RPMI8226 (cell line): Measurements from ENCODE around the gene SLC25A25.

Experiments
- DNase-seq: peaks from one replicate; pipeline ENCODE4 v3.0.0-alpha.2; 2015

Gene SLC25A25

DNA sequence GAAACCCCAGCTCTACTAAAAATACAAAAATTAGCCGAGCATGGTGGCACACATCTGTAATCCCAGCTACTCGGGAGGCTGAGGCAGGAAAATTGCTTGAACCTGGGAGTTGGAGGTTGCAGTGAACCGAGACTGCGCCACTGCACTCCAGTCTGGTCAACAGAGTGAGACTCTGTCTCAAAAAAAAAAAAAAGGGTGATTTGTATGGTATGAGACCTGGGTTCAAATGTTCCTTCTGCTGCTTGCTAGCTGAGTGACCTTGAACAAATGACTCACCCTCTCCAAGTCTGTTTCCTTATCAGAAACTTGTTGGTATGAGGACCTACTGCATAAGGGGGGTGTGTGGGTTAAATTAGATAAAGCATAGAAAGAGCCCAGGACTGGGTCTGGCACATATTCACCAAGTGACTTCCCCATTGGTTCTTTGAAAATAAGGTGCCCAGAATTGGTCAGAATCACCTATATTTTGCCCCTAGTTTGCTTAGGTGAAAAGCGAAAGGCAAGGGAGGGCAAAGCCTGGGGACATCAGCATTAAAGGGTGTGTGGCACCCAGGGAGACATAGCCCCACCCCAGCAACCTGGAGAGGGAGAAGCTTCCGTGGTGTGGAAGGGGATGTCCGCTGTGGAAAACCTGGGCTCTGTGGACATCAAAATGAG lies 9.9 kb downstream of the SLC25A25 start:
- DNase-seq, result no peak

DNA sequence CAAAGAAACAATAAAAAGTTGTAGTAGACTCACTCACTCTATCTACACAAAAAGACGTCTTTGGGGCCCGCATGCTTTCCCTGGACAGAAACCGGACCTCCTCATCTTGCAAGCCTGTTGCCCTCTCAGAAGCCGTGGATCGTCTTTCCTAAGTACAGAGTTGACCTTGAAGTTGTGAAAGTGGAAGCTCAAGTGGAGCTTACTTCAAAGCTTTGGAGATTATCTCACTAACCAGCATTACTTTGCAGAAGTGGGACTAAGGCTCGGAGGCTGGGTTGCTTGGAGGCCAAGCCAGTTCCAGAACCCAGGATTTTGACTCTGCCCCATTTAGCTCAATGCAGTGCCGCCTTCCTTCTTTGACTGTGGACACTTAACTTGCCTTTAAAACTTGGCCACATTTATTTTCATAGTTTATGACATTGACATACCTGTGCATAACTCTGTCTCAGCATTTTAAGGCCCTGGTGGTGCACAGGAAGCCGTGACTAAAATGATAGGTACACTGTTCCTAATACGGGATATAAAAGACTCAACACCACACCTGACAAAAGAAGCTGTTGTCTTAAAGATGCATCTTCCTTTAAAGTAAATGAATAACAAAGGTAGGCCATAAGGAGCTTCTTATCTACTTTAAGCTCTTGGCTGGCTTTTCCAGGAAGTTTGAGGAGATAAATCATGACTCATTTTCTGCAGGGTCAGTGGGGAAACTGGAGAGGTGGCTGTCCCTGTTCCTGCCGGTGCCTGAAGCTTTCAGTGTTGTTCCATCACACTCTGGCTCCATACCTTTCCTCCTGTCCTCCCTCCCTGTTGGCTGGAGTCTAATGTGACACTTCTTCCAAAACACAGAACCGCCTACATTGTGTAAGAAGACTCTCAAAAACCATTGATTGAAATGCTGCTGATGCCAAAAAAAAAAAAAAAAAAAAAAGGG lies 10.7 kb downstream of the SLC25A25 start:
- DNase-seq, result peak; percentile 40

- no peak for DNase-seq
These were observed 12.2 kb downstream of the SLC25A25 start for GRCh38 chr9:128080206-128080605.

- DNase-seq, result peak; percentile 89
These were observed 13.0 kb downstream of the SLC25A25 start for GRCh38 chr9:128081056-128081455.

DNA sequence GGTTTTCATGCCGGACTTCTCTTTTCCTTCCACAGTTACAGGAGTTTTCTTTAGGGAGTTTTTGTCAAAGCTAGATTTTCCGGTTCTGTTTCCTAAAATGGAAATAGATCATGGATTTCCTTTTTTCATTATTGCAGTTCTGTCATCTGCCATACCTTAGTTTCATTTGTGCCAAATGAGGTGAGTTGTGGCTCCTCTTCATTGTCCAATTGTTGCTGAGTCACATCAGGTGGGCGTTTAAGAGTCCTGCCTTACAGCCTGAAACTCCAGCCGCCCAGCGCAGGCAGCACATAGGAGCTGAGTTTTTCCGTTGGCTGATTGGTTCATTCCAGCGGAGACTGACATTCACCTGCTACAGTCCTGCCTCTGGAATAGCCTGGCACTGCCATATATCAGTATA lies 14.1 kb downstream of the SLC25A25 start:
- DNase-seq, result peak; percentile 81

DNA sequence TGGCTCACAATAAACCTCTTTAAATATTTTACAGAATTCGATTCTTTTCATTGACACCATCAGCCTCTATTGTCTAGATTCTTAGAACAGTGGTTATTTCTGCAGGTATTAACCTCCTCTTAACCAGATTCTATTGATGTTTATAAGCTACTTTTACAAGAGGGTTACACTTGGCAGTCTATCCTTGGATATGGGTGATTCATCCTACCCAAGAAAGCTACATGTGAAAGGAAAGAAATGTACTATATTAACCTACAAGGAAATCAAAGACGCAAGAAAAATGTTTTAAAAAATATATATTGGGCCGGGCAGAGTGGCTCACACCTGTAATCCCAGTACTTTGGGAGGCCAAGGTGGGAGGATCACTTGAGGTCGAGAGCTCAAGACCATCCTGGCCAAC lies 16.7 kb downstream of the SLC25A25 start:
- no peak for DNase-seq

DNA sequence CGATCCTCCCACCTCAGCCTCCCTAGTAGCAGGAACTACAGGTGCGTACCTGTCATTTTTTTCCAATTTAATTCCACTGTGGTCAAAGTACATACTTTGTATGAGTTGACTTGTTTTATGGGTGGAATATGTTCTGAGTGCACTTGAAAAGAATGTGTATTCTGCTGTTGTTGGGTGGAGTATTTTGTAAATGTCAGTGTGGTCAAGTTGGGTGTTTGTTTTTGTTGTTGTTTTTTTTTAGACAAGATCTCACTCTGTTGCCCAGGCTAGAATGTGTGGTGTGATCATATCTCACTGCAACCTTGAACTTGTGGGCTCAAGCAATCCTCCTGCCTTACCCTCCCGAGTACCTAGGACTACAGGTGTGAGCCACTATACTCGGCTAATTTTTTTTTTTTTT lies 17.9 kb downstream of the SLC25A25 start:
- DNase-seq, result no peak

DNA sequence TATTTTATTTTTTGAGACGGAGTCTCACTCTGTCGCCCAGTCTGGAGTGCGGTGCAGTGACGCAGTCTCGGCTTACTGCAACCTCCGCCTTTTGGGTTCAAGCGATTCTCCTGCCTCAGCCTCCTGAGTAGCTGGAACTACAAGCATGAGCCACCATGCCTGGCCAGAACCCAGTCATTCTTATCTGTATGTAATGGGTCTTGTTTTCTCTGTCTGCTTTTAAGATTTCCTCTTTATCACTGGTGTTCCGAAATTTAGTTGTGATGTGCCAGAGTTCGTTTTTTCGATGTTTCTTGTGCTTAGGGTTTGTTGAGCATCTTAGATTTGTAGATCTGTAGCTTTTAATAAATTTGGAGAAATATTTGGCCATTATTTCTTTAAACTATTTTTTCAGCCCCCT lies 19.2 kb downstream of the SLC25A25 start:
- DNase-seq, result no peak

GRCh38 chr9:128088253-128088945 lies 20.4 kb downstream of the SLC25A25 start:
- no peak for DNase-seq

DNA sequence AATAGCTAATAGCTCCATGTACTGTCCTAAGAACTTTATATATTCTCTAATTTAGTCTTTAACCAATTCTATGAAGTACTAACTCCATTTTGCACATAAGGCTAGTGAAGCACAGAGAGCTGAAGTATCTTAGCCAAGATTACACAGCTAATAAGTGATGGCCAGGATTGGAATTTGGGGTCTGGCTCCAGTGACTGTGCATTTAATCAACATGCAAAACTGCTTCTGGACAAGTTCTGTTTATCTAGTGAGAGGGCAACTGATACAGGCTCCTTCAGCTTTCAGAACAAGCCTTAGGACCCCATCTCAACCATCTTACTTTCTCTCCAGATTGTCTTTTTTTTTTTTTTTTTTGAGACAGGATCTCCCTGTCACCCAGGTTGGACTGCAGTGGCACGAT lies 21.3 kb downstream of the SLC25A25 start:
- no peak for DNase-seq

DNA sequence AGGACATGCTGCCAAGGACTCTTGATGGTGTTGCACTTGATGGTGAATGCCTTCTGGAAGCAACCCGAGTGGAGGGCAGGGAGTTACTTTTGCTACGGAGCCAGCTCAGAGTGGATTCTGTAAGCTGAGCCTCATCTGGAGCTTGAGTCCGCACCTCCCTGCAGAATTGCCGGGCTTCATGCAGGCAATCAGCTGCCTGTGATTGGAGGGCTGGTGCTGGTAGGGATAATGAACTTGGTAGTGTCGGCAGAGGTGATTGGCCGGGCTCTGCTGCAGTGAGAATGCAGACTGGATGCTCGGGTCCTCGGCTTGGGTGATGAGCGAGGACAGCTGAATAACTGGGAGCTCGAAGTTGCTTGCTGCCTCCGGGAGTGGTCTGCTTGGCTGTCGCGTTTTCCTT lies 23.1 kb downstream of the SLC25A25 start:
- DNase-seq, result no peak

GRCh38 chr9:128091571-128091970 lies 23.5 kb downstream of the SLC25A25 start:
- no peak for DNase-seq

GRCh38 chr9:128092199-128092977 lies 24.4 kb downstream of the SLC25A25 start:
- no peak for DNase-seq

DNA sequence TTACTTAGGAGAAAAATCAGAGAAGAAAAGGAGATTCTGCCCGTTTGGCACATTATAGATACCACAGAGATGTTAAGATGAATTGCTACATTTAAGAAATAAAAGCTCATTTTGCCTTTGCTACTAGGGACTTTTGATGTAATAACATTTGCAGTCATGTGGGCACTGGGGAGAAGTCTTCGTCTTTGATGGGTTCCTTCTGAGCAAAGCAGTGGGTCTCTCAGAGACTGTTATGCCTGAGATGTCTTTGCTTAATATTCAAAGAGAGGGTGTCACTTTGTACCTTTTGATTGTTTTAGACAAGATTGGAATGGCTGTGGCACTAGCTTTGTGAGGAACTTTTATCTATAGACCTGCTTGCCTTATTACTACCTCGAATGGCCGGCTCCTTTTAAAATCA lies 25.0 kb downstream of the SLC25A25 start:
- DNase-seq, result no peak

GRCh38 chr9:128094166-128094949 lies 26.3 kb downstream of the SLC25A25 start:
- peak; percentile 52 for DNase-seq

DNA sequence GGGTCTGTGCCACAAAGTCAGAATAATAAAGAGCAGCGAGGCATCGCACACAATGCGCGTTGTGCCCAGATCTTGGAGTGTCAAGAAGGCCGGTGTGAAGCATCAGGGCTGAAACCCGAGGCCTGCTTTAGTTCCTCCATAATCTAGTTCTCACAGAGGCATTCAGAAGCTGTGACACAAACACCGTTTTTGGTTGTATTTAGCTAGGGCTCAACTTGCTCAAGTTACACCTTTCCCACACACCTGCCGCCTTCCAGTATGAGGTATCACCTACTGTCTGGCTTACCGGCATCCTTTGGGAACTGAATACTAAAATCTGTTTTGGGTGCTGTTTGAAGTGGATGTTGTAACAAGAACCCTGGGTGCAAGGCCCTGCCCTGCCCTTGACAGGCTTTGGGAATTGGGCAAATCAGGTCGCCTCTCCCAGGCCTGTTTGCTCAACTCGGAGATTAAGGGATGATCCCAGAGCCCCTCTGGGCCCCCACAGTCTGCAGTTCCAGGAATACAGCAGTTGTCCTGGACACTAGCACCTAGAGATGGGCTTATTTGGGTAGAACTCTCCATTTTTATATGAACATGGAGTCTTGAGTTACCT lies 27.0 kb downstream of the SLC25A25 start:
- DNase-seq, result no peak

- no peak for DNase-seq
These were observed 28.8 kb downstream of the SLC25A25 start for GRCh38 chr9:128096616-128097536.

DNA sequence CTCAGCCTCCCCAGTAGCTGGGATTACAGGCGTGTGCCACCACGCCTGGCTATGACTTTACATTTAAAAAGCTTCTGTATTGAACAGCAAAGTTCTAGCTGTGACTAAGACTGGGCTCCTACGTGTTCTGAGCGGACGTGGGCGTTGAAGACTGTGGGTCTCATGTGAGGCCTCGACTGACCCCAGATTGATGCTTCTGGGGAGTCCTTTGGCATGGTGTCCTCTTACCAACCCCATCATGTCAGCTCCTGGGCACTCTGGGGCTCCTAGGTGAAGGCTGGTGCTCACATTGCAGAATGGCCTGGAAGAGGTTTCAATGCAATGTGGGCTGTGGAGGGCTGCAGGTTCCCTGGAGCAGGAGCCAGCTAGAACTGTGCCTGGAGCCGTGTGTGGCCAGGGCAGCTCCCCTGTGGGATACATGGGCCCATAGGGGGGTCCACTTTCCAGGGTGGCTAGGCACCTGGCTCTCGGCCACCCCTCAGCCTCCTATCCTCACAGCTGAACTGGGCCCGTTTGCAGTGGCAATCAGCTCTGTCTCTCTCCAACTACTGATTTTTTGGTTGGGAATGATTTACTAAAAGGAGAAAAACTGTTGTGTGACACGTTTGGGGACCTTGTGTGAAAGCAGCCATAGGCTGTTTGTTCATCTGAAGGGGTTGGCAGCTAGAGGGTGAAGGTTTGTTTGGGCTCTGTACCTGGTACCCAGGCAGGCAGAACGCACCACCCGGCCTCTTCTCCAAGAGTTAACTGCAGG lies 29.7 kb downstream of the SLC25A25 start:
- no peak for DNase-seq
